ENCODE data around the gene CBFA2T2.

- TF ChIP-seq CTCF (conservative IDR thresholded peaks at IDR 0.05), result no peak
- TF ChIP-seq EZH2 (IDR thresholded peaks at IDR 0.05; ENCODE audit: low read depth), result no peak
Measured at GRCh38 chr20:33624399-33624798, 134.5 kb downstream of the CBFA2T2 start.
